Natural killer cell treated with Interleukin-12 subunit alpha and Interleukin-12 subunit beta and Interleukin-15 and Interleukin-18, amount 100 ng/mL, for 72 hours (primary cell): Measurements from ENCODE around the gene OXNAD1. TPM values are rescaled to one million over a fixed set of nuclear protein-coding genes. Genes with fewer than 3 reads are reported as not detected.
"Not testable (repeated sequence)": the region's sequence is repeated elsewhere in the genome, so short reads cannot be mapped to it uniquely, and the experiment has no call there.

Source experiments
- ATAC-seq, 2 donors: fragments of 150-1000 bp; cut with Tn5 transposase in 1 of 2; sonication (Bioruptor Pico), chemical (Tn5 transposase) in 1 of 2; 2 replicates each; pipeline ENCODE4 v1.10.0; 2021
- DNase-seq: peaks from one replicate; pipeline ENCODE4 v3.0.0; 2022; ENCODE audit warnings: low spot score
- H3K27ac Mint-ChIP-seq, 2 donors: 1 replicate in 1 of 2; 2 replicates in 1 of 2; pipeline ENCODE4 v1.8.0; 2022; ENCODE audit warnings: mixed read lengths in 2 of 2, mild to moderate bottlenecking in 1 of 2, moderate library complexity in 1 of 2
- H3K27me3 Mint-ChIP-seq, 2 donors: 1 replicate in 1 of 2; 2 replicates in 1 of 2; pipeline ENCODE4 v1.8.0; 2022; ENCODE audit warnings: mixed read lengths in 2 of 2
- H3K36me3 Mint-ChIP-seq: one replicate; pipeline ENCODE4 v1.8.0; 2022; ENCODE audit warnings: mixed read lengths
- H3K4me1 Mint-ChIP-seq, 2 donors: 1 replicate in 1 of 2; 2 replicates in 1 of 2; pipeline ENCODE4 v1.8.0; 2022; ENCODE audit warnings: low read depth in 2 of 2, mixed read lengths in 2 of 2, mild to moderate bottlenecking in 1 of 2
- H3K4me3 Mint-ChIP-seq: one replicate; pipeline ENCODE4 v1.8.0; 2022; ENCODE audit warnings: mixed read lengths
- H3K9me3 Mint-ChIP-seq: 2 replicates; pipeline ENCODE4 v1.8.0; 2022; ENCODE audit warnings: mixed read lengths
- total RNA-seq, 2 donors: library from RNA; stranded (reverse); gene quantifications; one replicate each; pipeline ENCODE4 v1.2.3, GENCODE V29; 2022

Gene OXNAD1
- total RNA-seq, 2 donors from 2014 or later = 16.0 to 31.4 TPM

DNA sequence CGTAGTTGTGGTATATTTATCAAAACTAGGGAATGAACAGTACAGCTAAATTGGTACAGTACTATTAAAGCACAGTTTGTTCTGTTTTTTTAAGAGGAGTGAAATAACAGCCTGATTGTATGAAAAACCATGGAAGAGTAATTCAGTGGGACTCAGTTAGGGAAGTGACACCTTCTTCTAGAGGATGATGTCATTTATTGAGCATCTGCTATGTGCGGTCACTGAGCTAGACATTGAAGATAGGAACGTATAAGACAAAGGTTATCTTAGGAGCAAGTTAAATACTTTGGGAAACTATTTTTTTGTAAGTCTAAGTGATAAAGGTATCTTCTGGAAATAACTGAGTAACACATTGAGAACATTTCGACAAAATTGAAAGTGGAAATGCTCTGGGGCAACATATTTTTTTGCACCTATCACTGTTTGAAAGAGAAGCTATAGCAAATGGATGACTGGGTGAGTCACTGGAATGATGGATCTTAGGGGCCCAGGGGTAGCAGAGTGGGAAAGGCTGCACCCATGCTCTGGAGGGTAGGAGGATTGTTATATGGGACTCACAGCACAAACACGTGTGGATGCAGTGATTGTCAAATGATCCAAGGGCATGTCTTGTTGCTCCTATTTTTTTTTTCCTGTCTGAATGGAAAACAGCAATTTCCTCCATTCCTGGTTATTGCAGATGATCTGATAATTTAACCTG is 43.0 kb downstream of the OXNAD1 start:
- H3K4me1 Mint-ChIP-seq = peaks cover 61 to 76% of the 10 kb centered on the region in 2 donors
- H3K9me3 Mint-ChIP-seq = no peaks in the 10 kb centered on the region
- DNase-seq = no peak
- peaks cover 43% of the 10 kb centered on the region for H3K36me3 Mint-ChIP-seq
- H3K27ac Mint-ChIP-seq = peak overlapping the region; percentile 62 to 96
- ATAC-seq = no peak
- peak overlapping the region; percentile 3 for H3K4me3 Mint-ChIP-seq
- no peaks in the 10 kb centered on the region for H3K27me3 Mint-ChIP-seq

DNA sequence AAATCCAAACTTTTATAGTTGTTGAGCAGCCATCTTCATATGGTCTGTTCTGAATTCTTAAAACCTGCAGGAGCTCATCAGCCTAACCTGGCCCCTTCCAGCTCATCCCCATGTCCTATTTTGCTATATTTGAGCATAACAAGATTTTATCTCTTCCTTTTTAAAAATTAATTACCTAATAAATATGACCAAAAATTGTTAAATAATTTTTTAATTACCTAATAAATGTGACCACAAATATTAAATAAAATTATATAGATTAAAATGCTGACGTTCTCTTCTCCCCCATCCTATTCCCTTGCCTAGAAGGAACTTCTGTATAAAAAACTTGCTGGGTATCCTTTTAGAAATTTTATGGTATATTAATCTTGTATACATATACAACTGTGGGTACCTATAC is 43.7 kb downstream of the OXNAD1 start:
- Mint-ChIP-seq H3K27ac (peak overlapping the region; percentile 88 to 96), H3K36me3 (peaks cover 38% of the 10 kb centered on the region), H3K9me3 (no peaks in the 10 kb centered on the region), H3K4me3 (no peak overlapping the region), H3K27me3 (no peaks in the 10 kb centered on the region), H3K4me1 (peaks cover 62 to 71% of the 10 kb centered on the region in 2 donors)
- DNase-seq (no peak), ATAC-seq (no peak)

DNA sequence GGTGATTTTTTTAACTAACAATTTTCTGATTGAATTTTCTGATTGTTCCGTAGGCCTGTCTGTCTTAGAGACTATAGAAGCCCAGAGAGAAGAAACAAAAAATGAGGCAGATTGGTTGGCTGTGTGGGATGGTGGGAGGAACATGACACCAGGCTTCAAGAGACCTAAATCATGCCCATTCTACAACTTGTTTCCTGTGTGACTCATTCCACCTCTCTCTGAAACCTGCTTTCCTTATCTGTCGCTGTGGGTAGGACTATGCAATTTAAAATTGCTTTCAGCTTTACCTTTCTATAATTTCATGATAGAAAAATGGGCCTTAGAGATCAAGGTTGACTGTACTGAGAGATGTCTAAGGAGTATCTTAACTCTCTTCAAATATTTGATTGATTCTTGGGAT is 44.5 kb downstream of the OXNAD1 start:
- ATAC-seq = peak; percentile 88 to 95
- peak; percentile 65 for DNase-seq
- Mint-ChIP-seq H3K9me3 (no peaks in the 10 kb centered on the region), H3K36me3 (peaks cover 33% of the 10 kb centered on the region), H3K27me3 (no peaks in the 10 kb centered on the region), H3K4me3 (peak overlapping the region; percentile 74), H3K4me1 (peaks cover 60 to 68% of the 10 kb centered on the region in 2 donors), H3K27ac (peak overlapping the region; percentile 88 to 96)

DNA sequence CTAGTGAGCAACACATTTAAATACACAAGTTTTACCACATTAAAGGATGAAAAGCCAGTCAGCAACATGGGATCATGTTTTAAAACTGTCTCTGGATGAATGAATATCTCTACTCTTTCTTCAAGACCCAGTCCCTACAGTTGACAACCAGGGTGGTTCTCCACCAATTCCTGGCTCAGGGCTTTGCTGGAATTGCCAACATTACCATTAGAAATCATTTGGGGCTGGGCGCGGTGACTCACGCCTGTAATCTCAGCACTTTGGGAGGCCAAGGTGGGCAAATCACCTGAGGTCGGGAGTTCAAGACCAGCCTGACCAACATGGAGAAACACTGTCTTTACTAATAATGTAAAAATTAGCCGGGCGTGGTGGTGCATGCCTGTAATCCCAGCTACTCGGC is 45.5 kb downstream of the OXNAD1 start:
- ATAC-seq, H3K27me3 Mint-ChIP-seq, H3K9me3 Mint-ChIP-seq, DNase-seq: not testable (repeated sequence)
- peaks cover 51 to 59% of the 10 kb centered on the region in 2 donors for H3K4me1 Mint-ChIP-seq
- peak overlapping the region; percentile 88 to 96 for H3K27ac Mint-ChIP-seq
- peak overlapping the region; percentile 74 for H3K4me3 Mint-ChIP-seq
- H3K36me3 Mint-ChIP-seq = peaks cover 27% of the 10 kb centered on the region

- DNase-seq (no peak), ATAC-seq (peak; percentile 68 to 69)
- H3K27ac Mint-ChIP-seq = peak overlapping the region; percentile 80 to 90
- H3K4me1 Mint-ChIP-seq = peaks cover 54 to 59% of the 10 kb centered on the region in 2 donors
- H3K4me3 Mint-ChIP-seq = peak overlapping the region; percentile 63
- no peaks in the 10 kb centered on the region for H3K9me3 Mint-ChIP-seq
- H3K36me3 Mint-ChIP-seq = peaks cover 25% of the 10 kb centered on the region
- H3K27me3 Mint-ChIP-seq = no peaks in the 10 kb centered on the region
Measured at GRCh38 chr3:16311960-16312451, 47.0 kb downstream of the OXNAD1 start.

GRCh38 chr3:16313886-16314645 is 49.1 kb downstream of the OXNAD1 start:
- no peak for ATAC-seq
- no peak overlapping the region for H3K4me3 Mint-ChIP-seq
- DNase-seq = no peak
- H3K27me3 Mint-ChIP-seq = no peaks in the 10 kb centered on the region
- H3K9me3 Mint-ChIP-seq = no peaks in the 10 kb centered on the region
- peak overlapping the region; percentile 64 to 80 for H3K27ac Mint-ChIP-seq
- H3K4me1 Mint-ChIP-seq = peaks cover 54 to 58% of the 10 kb centered on the region in 2 donors
- peaks cover 15% of the 10 kb centered on the region for H3K36me3 Mint-ChIP-seq

DNA sequence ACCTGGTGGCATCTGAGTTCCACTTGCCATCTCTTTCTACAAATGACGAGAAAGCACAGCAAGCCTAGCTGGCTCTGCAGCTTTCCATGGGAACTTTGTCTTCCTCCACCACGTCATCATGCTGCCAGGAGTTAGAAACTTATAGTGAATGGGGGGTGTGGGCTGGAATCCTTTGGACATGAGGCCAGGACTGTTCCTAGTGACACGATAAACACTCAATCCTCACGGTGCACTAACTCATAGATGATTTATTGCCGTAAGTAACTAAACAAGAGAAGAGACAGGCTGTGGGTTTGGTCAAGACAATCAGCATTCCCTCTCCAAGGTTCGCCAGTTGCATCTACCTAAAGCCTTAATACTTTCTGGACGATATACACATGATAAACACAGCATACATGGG is 50.6 kb downstream of the OXNAD1 start:
- peaks cover 26% of the 10 kb centered on the region for H3K36me3 Mint-ChIP-seq
- H3K9me3 Mint-ChIP-seq = no peaks in the 10 kb centered on the region
- H3K27me3 Mint-ChIP-seq = no peaks in the 10 kb centered on the region
- ATAC-seq (no peak), DNase-seq (no peak)
- peak overlapping the region; percentile 55 to 73 for H3K27ac Mint-ChIP-seq
- no peak overlapping the region for H3K4me3 Mint-ChIP-seq
- H3K4me1 Mint-ChIP-seq = peaks cover 56 to 58% of the 10 kb centered on the region in 2 donors

DNA sequence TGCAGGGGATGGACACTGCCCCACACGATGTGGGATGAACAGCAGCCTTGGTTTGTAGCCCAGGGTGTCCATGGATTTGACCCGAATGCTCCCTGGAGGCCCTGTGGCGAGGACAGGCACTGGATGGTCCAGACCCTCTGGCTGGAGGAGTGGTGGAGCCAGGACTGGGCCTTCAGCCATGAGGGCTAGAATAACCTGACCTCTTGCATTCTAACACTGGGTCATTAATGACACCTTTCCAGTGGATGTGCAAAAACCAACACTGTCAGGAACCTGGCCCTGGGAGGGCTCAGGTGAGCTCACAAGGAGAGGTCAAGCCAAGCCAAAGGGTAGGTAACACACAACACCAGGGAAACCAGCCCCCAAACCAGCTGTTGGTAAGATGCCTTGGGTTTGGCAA is 51.4 kb downstream of the OXNAD1 start:
- H3K4me3 Mint-ChIP-seq = no peak overlapping the region
- peaks cover 34% of the 10 kb centered on the region for H3K36me3 Mint-ChIP-seq
- ATAC-seq (no peak), DNase-seq (no peak)
- no peaks in the 10 kb centered on the region for H3K27me3 Mint-ChIP-seq
- H3K9me3 Mint-ChIP-seq = no peaks in the 10 kb centered on the region
- peak overlapping the region; percentile 55 to 73 for H3K27ac Mint-ChIP-seq
- H3K4me1 Mint-ChIP-seq = peaks cover 61 to 63% of the 10 kb centered on the region in 2 donors

GRCh38 chr3:16316847-16317560 is 52.0 kb downstream of the OXNAD1 start:
- ATAC-seq = no peak
- Mint-ChIP-seq H3K36me3 (peaks cover 31% of the 10 kb centered on the region), H3K4me1 (peaks cover 55 to 57% of the 10 kb centered on the region in 2 donors), H3K4me3 (peak overlapping the region; percentile 3), H3K27ac (peak overlapping the region; percentile 47 to 55), H3K27me3 (no peaks in the 10 kb centered on the region), H3K9me3 (no peaks in the 10 kb centered on the region)
- no peak for DNase-seq

DNA sequence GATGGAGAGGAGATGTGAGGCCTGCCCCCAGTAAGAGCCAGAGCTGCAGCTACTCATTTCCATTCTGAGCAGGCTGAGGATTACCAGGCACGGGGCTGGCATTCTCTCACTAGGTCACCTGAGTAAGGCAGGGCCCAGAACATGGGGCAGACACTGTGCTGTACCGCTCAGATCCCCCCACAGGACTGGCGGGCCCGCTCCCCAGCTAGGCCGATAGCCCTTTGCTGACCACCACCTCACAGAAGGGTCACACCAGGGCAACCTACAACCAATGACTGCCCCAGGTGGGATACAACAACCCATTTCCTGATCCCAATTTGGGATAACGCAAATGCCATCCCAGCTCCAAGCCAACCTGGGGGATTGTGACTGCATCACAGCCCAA is 52.5 kb downstream of the OXNAD1 start:
- H3K4me3 Mint-ChIP-seq = no peak overlapping the region
- ATAC-seq = no peak
- peaks cover 49 to 51% of the 10 kb centered on the region in 2 donors for H3K4me1 Mint-ChIP-seq
- H3K9me3 Mint-ChIP-seq = no peaks in the 10 kb centered on the region
- no peak for DNase-seq
- peaks cover 31% of the 10 kb centered on the region for H3K36me3 Mint-ChIP-seq
- H3K27me3 Mint-ChIP-seq = no peaks in the 10 kb centered on the region
- peak overlapping the region; percentile 68 for H3K27ac Mint-ChIP-seq

- ATAC-seq (no peak), DNase-seq (no peak)
- H3K27me3 Mint-ChIP-seq = no peaks in the 10 kb centered on the region
- no peak overlapping the region for H3K4me3 Mint-ChIP-seq
- peak overlapping the region; percentile 68 for H3K27ac Mint-ChIP-seq
- peaks cover 48 to 50% of the 10 kb centered on the region in 2 donors for H3K4me1 Mint-ChIP-seq
- H3K9me3 Mint-ChIP-seq = no peaks in the 10 kb centered on the region
- H3K36me3 Mint-ChIP-seq = peaks cover 31% of the 10 kb centered on the region
Measured at GRCh38 chr3:16318176-16318575, 53.2 kb downstream of the OXNAD1 start.

GRCh38 chr3:16319307-16319706 is 54.3 kb downstream of the OXNAD1 start:
- peaks cover 31% of the 10 kb centered on the region for H3K36me3 Mint-ChIP-seq
- H3K27me3 Mint-ChIP-seq = no peaks in the 10 kb centered on the region
- ATAC-seq = peak; percentile 74 to 88

DNA sequence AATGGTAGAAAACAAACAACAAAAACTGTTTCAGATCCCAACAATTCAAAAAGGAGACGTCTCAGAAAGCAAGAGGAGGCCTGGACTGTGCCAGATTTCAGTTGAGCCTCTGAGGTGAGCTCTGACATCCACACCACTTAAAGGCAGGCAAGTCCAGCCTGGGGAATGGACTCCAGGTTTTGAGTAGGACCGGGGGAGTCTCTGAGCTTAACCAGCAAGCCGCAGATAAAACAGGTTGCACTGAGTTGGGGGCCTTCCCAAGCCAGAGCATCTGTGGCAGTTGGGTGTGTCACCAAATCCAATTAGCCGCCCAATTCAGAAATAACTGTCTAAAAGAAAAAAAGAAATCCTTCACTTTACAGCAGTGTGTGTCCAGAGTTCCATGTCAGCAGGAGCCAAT is 54.7 kb downstream of the OXNAD1 start:
- Mint-ChIP-seq H3K9me3 (no peaks in the 10 kb centered on the region), H3K27ac (peak overlapping the region; percentile 68), H3K4me3 (no peak overlapping the region), H3K27me3 (no peaks in the 10 kb centered on the region), H3K4me1 (peaks cover 45 to 47% of the 10 kb centered on the region in 2 donors), H3K36me3 (peaks cover 31% of the 10 kb centered on the region)
- ATAC-seq (no peak), DNase-seq (no peak)

More at GRCh38 chr3:16319307-16319706, 54.3 kb downstream of the OXNAD1 start:
- no peak for DNase-seq
- H3K4me1 Mint-ChIP-seq = peaks cover 44 to 47% of the 10 kb centered on the region in 2 donors
- peak overlapping the region; percentile 68 for H3K27ac Mint-ChIP-seq
- H3K9me3 Mint-ChIP-seq = no peaks in the 10 kb centered on the region
- no peak overlapping the region for H3K4me3 Mint-ChIP-seq
